Stimulated activated naive CD4-positive, alpha-beta T cell treated with Interleukin-2 at 50 U/mL for 16 hours (primary cell): ENCODE measurements around the gene RIBC1.
"Not testable (repeated sequence)": the region's sequence is repeated elsewhere in the genome, so short reads cannot be mapped to it uniquely, and the experiment has no call there.

ENCODE experiments used
- DNase-seq: peaks from one replicate; lab custom pipeline; 2025; lab: John Stamatoyannopoulos, UW

Gene RIBC1

DNA sequence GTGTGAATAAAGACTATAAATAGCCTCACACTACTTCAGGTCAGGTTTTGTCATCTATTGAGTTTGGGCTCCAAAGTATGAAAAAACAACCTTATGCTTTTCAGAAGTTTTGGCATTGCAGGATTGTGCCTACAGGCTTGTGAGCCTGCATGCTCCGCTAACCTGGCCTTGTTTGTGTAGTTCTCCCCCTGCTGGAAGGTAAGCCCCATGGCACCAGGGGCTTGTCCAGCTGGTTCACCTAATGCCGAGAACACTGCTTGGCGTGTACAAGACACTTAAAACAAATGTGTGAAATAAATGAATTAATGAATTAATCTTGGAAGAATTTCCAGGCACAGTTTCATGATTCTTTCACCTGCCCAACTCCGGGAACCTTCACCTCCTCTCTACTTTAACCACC, 13.3 kb downstream of the RIBC1 start:
- DNase-seq, result peak; percentile 43

DNA sequence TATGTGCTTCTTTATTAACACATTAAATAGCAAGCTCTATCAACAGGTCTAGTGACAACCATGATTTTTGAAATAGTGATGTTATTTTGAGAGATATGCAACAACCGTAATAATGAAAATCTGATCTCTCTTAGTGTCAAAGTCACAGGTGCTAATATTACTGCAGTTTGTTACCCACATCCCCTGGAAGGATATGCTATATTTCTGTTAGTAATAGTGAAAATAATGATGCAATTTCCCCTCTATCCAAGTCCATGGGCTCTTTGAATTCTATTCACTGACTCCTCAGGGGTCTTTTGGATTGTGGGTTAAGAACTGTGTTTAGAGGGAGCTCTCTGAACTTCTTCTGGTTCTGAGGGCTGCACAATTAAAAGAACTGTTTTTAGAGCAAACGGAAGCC, 14.5 kb downstream of the RIBC1 start:
- DNase-seq, result no peak

DNA sequence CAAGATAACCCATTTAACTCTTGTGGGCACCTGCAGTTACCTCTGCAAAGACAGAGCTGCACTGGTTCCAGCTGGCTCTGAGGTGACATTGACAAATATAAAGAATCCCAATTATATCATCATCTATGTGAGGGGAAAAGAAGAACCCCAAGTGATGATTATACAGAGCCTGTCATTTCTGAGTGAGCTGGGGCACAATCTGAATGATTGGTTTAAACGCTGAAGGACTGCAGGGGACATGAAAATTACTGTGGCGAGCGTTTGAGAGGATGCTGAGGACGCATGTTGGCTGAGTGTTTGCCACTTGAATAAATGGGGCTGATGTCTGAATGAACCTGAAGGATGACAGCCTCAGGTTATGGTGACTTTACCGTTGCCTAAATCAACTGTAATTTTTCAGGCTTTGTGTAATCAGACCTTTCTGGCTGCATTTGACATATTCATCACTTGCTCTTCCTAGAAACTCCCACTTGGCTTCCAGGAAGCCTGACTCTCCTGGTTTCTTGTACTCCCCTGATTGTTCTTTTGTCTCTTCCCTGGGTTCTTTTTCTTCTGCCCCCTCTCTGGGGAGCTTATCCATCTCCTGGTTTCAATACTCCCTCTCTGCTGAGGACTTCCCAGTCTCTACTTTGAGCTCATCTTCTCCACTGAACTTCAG, 15.6 kb downstream of the RIBC1 start:
- no peak for DNase-seq

DNA sequence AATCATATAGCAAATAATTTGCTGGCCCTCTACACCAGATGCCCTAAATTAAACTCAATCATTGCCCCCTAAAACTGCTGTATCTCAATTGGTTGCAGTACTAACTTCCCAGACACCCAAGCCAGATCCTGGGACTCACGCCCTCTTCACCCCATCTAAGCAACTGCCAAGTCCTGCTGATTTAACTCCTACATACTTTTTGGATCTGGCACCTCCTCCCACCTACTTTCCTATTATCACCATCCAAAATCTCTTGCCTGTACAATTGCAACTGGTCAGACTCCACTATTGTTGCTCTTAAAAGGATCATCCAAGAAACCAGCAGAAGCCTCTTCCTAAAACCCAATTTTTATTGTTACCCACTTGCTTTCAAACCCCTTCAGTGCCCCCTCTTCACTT, 16.2 kb downstream of the RIBC1 start:
- no peak for DNase-seq

DNA sequence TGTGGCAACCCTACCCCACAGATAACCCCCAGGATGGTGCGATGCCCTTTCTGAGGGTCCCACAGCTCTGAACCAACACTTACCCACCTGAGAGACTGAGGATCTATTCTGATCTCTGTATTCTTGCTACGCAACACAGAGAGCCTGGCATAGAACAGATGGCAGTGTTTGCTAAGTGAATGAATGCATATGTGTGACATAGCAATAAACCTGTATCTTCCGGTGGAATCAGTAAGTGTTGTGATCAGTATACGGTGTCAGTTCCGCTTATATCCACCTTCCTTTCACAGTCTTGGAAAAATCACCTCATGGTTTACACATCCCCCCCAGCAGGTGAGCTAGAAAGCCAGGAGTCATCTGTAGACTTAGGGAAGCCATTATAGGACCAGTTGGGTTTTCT, 17.4 kb downstream of the RIBC1 start:
- DNase-seq, result no peak

DNA sequence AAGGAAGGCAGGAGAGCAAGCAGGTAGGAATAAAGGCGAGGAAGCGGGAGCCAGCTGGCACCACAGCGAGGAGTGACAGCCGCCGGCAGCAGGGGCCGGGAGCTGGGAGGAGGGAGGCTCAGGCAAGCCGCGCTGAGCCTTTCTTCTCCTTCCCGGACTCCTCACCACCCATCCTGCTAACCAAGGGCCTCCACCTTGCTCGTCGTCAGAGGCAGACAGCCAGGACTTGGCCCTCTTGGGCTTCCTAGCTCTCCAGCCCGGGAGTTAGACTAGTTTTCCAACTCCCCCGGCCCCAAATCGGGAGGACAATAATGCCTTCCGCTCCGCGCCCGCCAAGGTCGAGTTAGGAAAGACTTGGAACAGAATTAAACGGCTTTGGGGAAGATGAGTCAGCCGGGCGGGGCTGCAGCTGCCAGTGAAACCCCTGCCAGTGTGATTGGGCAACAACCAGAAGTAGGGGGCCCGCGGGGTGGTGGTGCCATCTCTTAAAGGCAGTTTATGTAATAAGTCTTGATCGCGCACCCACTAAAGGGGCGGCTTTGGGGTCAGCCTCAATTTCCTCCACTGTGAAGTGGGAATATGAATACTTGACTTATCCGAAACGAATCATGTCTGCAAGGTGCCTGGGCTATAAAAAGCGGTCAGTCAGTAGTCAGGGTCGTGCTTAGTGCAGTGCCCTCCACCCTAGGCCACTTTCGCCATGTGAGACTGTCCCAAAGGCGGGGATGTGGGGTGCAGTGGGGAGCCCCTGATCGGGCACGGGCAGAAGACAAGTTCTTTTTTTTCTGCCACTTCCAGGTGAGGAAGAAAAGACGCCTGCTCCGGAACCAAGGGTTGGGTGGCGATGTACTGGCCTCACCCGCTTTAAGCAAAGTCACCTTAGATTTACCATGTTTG, 18.2 kb downstream of the RIBC1 start:
- DNase-seq, result peak; percentile 6

DNA sequence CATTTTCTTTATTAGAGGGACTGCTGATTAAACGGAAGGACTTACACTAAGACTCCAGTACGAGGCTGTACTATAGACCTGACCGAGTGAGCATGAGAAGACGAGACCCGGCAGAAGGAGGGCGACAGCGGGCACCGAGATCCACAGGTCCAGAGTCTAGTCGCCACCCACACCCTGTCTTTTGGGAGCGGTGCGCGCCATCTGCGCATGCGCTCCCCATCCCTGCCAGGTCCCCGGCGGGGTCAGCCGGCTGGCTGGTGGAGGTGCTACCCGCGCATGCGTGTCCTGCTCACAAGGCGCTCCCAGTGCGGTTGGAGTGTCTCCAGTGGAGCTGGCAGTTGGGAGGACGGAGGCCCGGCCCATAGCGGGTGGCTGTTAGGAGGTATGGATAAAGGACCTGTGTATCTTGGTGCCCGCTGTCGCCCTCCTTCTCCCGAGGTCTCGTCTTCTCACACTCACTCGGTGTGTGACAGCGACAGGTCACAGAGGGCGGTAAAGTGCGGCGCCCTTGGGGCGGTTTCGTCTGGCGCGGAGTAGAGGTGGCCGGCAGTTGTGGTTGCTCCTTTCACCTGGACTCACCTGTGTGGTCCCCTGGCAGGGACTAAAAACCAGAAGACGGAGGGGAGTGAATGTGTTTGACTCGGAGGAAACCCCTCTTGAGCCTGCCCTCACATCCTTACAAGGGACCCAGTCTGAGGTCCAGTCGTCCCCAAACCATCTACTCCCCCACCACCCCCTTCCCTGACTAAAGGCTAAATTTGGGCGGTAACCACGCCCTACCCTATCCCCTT, 19.1 kb downstream of the RIBC1 start:
- DNase-seq, result peak; percentile 66

DNA sequence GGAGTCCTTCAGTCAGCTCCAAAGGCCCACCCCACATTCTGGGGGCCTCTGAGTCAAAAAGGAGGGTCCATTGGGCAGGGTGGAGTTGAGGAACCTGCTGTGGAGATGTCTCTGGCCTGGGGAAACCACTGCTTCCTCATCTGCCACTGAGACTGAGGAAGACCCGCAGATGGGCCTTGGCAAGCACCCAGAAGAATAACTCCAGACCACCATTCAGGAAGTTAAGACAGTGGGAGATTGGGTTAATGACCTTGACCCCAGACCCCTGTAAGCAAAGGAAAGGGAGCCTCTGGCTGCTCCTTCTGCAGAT, 19.6 kb downstream of the RIBC1 start:
- DNase-seq, result no peak

DNA sequence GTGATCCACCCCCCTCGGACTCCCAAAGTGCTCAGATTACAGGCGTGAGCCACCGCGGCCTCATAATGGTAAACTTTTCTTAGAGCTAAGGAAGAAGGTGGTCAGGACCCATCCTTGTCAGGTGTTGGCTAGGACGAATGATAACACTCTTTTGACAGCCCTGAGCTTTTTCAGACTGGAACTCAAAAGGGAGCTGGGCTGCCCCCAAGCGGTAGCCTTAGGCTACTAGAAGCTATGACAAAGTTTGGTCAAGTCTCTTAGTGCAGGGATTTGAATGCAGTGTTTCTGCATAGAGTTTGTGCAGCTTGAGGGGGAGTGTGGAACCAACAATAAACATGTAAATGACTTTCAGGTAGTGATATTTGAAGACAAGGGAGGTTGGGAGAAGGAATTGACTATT, 23.3 kb downstream of the RIBC1 start:
- peak; percentile 26 for DNase-seq

DNA sequence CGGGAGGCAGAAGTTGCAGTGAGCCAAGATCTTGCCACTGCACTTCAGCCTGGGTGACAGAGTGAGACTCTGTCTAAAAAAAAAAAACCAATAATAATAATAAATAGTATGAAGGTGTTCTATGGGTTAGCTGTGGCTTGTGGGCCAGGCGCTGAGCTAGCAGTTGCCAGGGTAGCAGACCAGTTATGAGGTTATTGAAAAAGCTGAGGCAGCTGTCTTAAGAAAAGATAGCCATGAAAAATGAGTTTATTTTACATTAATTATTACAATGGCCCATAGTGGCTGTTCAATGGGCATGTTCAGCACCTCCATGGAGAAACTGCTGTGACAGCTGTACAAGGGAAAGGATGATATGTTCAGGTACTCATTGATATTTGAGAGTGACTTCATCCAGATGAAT, 24.8 kb downstream of the RIBC1 start:
- no peak for DNase-seq

DNA sequence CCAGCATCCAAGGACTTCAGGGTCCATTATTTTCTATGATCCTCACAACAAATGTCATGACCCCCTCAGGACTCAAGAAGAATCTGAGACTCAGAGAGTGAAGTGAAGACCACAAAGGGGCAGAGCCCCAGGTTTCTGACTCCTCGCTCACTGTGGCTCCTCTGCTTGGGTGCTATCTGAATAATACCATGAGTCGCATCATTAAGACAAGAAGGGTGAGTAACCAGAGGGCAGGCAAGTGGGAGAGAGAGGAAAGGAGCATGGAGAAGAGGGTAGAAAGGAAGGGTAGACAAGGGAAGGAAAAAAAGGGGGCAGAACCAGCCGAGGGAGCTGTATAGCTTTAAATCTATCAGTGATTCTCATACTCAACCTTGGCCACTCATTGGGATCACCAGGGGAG, 27.0 kb downstream of the RIBC1 start:
- no peak for DNase-seq

DNA sequence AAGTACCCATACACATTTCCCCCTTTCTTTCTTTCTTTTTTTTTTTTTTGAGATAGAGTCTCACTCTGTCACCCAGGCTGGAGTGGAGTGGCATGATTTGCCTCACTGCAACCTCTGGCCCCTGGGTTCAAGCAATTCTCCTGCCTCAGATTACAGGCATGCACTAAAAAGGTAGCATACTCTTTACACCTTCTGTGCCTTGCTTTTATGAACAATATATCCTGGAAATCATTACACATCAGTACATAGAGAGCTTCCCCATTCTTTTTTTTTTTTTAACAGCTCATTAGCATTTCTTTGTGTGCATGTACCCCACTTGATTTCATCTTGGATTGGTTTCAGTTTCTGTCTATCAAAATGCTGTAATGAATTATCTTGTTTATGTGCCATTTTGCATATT, 30.1 kb downstream of the RIBC1 start:
- DNase-seq, result no peak

DNA sequence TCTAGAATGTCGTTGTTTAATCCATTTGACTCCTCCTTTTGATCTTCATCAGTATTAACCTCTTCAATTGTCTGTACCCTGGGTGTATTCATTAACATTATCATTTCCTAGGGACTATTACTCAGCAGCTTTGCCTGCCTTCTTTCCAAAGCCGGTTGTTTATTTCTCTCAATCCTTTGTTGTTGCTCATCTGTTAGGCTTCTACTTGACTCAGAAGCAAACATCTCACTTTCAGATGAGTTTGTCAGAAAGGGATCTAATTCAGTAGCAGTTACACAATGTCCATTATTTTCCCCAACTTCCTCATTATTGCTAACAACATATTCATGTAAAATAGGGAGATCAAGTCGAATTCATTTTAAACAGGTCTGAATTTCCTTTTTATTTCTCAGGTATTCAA, 33.6 kb downstream of the RIBC1 start:
- no peak for DNase-seq

DNA sequence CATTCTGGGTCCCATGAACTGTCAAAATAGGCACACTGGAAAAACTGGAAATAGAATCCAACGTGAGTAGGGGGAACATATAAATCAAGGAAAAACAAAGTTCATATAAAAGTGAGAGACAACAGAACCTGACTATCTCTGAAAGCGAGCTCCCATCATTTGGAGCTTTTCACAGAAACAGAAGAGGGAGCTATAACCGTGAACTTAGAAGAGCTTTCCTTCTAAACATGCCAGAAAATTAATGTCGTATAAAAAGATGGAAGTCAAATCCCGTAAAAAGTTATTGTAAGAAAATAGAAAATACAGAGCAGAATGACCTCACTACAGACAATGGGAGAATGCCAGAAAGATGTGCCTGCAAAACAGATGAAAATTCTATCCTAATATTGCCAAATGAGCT, 35.4 kb downstream of the RIBC1 start:
- no peak for DNase-seq

DNA sequence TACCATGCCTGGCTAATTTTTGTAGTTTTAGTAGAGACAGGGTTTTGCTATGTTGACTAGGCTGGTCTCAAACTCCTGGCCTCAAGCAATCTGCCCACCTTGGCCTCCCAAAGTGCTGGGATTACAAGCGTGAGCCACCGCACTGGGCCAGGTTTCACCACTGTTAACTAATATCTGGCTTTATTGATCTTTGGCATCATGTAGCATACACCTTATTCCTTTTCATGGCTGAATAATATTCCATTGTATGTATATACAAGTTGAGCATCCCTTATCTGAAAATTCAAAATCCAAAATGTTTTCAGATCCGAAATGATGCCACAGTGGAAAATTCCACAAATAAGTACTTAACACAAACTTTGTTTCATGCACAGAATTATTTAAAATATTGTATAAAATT, 46.0 kb downstream of the RIBC1 start:
- not testable (repeated sequence) for DNase-seq

DNA sequence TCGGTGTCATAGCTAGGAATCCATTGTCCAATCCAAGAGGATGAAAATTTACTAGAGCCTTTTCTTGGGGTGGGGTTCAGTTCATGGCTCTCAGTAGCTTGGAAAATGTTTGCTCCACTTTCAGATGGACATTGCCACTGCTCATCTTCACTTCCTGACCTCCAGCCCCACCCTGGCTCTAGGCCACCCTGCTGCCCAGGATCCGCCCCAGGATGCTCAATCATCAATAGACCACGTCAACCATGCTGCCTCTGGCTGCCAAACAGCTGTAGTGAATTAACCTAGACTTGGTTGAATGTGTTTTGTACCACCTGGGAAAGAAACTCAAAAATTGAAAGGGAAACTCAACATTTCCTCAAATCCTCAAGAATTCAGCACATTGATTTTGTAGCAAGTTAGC, 48.7 kb downstream of the RIBC1 start:
- no peak for DNase-seq

DNA sequence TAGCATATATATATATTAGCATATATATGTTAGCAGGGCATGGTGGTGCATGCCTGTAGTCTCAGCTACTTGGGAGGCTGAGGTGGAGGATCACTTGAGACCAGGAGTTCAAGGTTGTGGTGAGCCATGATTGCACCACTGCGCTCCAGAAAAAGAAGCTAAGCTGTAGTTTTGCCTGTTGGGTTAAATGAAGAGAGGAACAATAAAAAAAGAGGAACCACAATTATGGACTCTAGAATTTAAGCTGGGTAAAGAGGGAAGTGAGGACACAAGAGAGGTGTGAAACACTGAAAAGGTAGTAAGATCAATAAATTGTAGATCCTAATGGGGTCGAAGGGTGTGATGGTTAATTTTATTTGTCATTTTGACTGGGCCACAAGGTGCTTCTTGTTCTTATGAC, 52.0 kb downstream of the RIBC1 start:
- no peak for DNase-seq

DNA sequence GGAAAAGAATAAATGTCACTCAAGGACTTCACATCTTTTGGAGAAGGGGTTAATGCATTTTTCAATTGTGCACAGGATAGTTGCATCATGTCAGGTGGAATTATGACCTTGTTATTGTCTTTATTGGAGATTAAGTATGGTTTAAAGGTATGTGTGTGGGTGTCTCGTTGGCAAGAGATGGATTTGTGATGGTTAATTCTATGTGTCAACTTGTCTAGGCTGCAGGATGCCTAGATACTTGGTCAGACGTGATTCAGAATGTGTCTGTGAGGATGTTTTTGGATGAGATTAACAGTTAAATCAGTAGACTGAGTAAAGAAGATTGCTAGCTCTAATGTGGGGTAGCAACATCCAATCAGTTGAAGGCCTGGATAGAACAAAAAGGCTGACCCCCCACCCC, 53.7 kb downstream of the RIBC1 start:
- DNase-seq, result no peak

DNA sequence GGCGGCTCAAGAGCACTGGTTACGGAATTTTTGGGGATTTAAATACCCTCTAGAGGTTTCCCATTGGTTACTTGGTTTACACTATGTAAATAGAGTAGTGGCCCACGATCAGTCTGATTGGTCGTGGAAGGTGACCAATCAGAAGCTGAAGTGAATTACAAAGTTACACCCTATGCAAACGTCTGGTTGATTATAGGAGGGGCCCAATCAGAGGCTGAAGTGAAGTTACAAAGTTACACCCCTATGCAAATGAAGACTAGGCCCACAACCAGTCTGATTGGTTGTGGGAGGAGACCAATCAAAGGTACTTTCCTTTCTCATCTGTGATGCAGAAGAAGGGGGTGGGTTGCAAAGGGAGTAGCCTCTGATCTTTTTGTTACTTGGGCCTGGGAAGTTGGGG, 56.6 kb downstream of the RIBC1 start:
- no peak for DNase-seq
